ENCODE data around the gene DDI2.

Gene DDI2

GRCh38 chr1:15575549-15576150, 41.6 kb upstream of the DDI2 start:
- Histone ChIP-seq H3K9me3 (ENCODE audit: insufficient read depth, low read length) (no peaks in the 10 kb centered on the region), H2AFZ (ENCODE audit: low read depth, low read length, severe bottlenecking) (no peak overlapping the region), H3K4me3 (ENCODE audit: insufficient read depth, low read length, poor library complexity, severe bottlenecking) (no peak overlapping the region), H3F3A (ENCODE audit: insufficient read depth) (peaks cover 18% of the 10 kb centered on the region), H4K20me1 (ENCODE audit: low read depth, low read length) (no peaks in the 10 kb centered on the region), H3K4me2 (ENCODE audit: low read depth, low read length, poor library complexity, severe bottlenecking) (no peak overlapping the region), H3K9me2 (replicated peaks; ENCODE audit: insufficient read depth, low read length) (no peaks in the 10 kb centered on the region), H3K9ac (ENCODE audit: low read length) (no peak overlapping the region), H3K79me2 (ENCODE audit: insufficient read depth, low read length) (no peaks in the 10 kb centered on the region), H3K27ac (ENCODE audit: low read depth, low read length) (no peak overlapping the region), H3K36me3 (ENCODE audit: low read length) (no peaks in the 10 kb centered on the region), H3K27me3 (ENCODE audit: low read length) (no peaks in the 10 kb centered on the region)
- TF ChIP-seq, protein P1, sequence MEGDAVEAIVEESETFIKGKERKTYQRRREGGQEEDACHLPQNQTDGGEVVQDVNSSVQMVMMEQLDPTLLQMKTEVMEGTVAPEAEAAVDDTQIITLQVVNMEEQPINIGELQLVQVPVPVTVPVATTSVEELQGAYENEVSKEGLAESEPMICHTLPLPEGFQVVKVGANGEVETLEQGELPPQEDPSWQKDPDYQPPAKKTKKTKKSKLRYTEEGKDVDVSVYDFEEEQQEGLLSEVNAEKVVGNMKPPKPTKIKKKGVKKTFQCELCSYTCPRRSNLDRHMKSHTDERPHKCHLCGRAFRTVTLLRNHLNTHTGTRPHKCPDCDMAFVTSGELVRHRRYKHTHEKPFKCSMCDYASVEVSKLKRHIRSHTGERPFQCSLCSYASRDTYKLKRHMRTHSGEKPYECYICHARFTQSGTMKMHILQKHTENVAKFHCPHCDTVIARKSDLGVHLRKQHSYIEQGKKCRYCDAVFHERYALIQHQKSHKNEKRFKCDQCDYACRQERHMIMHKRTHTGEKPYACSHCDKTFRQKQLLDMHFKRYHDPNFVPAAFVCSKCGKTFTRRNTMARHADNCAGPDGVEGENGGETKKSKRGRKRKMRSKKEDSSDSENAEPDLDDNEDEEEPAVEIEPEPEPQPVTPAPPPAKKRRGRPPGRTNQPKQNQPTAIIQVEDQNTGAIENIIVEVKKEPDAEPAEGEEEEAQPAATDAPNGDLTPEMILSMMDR (IDR thresholded peaks at IDR 0.05; ENCODE audit: insufficient read depth, low read length, poor library complexity, severe bottlenecking) = no peak
- no peak for TF ChIP-seq EZH2phosphoT487 (conservative IDR thresholded peaks at IDR 0.05; ENCODE audit: low read length)

DNA sequence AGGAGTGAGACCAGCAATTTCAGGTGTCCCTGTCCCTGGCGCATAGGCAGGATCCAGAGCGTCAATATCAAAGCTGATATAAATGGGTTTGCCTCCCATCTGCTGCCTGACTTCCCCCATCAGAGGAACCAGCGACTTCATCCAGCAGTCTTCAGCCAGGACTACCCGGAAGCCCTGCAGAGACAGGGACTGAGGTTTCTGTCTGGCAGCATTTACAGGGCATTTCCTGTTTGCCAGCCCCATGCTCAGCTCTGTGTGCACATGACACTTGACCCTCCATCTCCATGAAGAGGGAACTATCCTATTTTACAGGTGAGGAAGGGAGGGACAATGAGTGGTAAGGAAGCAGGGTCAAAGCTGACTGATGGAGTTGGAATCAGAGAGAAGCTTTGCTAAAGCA, 39.6 kb upstream of the DDI2 start:
- H3K9me3 ChIP-seq (ENCODE audit: insufficient read depth, low read length) = no peaks in the 10 kb centered on the region
- no peak overlapping the region for H3K27ac ChIP-seq (ENCODE audit: low read depth, low read length)
- no peaks in the 10 kb centered on the region for H3K36me3 ChIP-seq (ENCODE audit: low read length)
- no peak overlapping the region for H3K4me3 ChIP-seq (ENCODE audit: insufficient read depth, low read length, poor library complexity, severe bottlenecking)
- no peaks in the 10 kb centered on the region for H3K27me3 ChIP-seq (ENCODE audit: low read length)
- H4K20me1 ChIP-seq (ENCODE audit: low read depth, low read length) = no peaks in the 10 kb centered on the region
- H3K9ac ChIP-seq (ENCODE audit: low read length) = no peak overlapping the region
- no peak overlapping the region for H2AFZ ChIP-seq (ENCODE audit: low read depth, low read length, severe bottlenecking)
- H3F3A ChIP-seq (ENCODE audit: insufficient read depth) = peaks cover 8% of the 10 kb centered on the region; the same call in 1 of the 2 replicates
- H3K9me2 ChIP-seq (replicated peaks; ENCODE audit: insufficient read depth, low read length) = no peaks in the 10 kb centered on the region
- TF ChIP-seq EZH2phosphoT487 (conservative IDR thresholded peaks at IDR 0.05; ENCODE audit: low read length) = no peak
- TF ChIP-seq, protein P1 (IDR thresholded peaks at IDR 0.05; ENCODE audit: insufficient read depth, low read length, poor library complexity, severe bottlenecking) = no peak
- no peaks in the 10 kb centered on the region for H3K79me2 ChIP-seq (ENCODE audit: insufficient read depth, low read length)
- no peak overlapping the region for H3K4me2 ChIP-seq (ENCODE audit: low read depth, low read length, poor library complexity, severe bottlenecking)

DNA sequence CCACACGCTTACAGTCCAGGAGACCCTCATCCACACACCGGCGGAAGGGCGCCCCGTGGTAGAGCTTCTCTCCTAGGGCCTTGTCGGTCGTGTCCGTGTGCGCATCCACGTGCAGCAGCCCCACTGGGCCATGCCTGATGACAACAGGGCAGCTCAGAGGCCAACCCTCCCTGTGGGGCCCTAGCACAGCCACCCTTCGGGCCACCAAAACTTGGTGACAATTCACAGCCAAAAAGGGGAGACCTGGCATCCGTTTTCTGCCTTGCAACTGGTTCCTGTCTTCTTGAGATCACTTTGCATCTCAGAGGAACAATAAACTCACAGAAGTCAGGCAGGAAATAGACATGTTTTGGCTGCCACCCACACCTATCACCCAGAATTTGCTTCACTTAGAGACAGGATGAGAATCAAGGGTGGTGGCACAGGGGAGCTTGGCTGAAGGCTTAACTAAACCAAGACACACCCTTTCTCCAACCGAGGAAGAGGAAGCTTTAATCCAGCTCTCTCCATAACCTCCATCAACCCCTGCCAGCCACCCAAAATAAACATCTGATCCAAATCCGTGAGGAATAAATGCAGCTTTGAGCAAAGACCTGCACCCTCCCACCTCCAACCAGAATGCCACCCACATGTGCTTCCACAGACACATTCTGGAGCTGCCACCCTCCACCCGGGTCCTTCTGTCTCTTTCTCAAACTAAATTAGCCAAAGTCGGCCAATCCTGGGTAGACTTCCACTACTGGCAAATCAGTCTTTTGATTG, 38.2 kb upstream of the DDI2 start:
- H3K9ac ChIP-seq (ENCODE audit: low read length) = no peak overlapping the region
- TF ChIP-seq EZH2phosphoT487 (conservative IDR thresholded peaks at IDR 0.05; ENCODE audit: low read length) = no peak
- TF ChIP-seq, protein P1 (IDR thresholded peaks at IDR 0.05; ENCODE audit: insufficient read depth, low read length, poor library complexity, severe bottlenecking) = no peak
- H2AFZ ChIP-seq (ENCODE audit: low read depth, low read length, severe bottlenecking) = no peak overlapping the region
- H3K36me3 ChIP-seq (ENCODE audit: low read length) = no peaks in the 10 kb centered on the region
- H3F3A ChIP-seq (ENCODE audit: insufficient read depth) = no peaks in the 10 kb centered on the region
- no peak overlapping the region for H3K4me3 ChIP-seq (ENCODE audit: insufficient read depth, low read length, poor library complexity, severe bottlenecking)
- H3K27ac ChIP-seq (ENCODE audit: low read depth, low read length) = no peak overlapping the region
- no peaks in the 10 kb centered on the region for H3K9me2 ChIP-seq (replicated peaks; ENCODE audit: insufficient read depth, low read length)
- H3K4me2 ChIP-seq (ENCODE audit: low read depth, low read length, poor library complexity, severe bottlenecking) = no peak overlapping the region
- H4K20me1 ChIP-seq (ENCODE audit: low read depth, low read length) = no peaks in the 10 kb centered on the region
- H3K9me3 ChIP-seq (ENCODE audit: insufficient read depth, low read length) = no peaks in the 10 kb centered on the region
- H3K79me2 ChIP-seq (ENCODE audit: insufficient read depth, low read length) = no peaks in the 10 kb centered on the region
- H3K27me3 ChIP-seq (ENCODE audit: low read length) = no peaks in the 10 kb centered on the region

Data from SU-DHL-6 (cell line).